OCI-LY1 (cell line): ENCODE results near the gene SRPRB.
A peak's percentile ranks its signal among the peaks of the same experiment; 100 is the strongest.

Experiments
- H2AFZ ChIP-seq: fragments of 200-600 bp; sonication (generic), shearing (Covaris generic); 2 replicates; pipeline ENCODE4 v1.6.0; 2014; ENCODE audit warnings: antibody characterized with exemption, mild to moderate bottlenecking, low read length
- H3F3A ChIP-seq: fragments of 200-600 bp; sonication (generic), shearing (Covaris generic); 2 replicates; pipeline ENCODE4 v1.6.0; 2014; ENCODE audit warnings: mild to moderate bottlenecking, antibody characterized with exemption, low read length, moderate library complexity; ENCODE audit not compliant: insufficient read depth
- H3K27ac ChIP-seq: fragments of 200-600 bp; sonication (generic); 2 replicates; pipeline ENCODE4 v1.5.1; 2014; ENCODE audit warnings: low read length, mixed run types, mild to moderate bottlenecking, low read depth; ENCODE audit not compliant: poor library complexity, severe bottlenecking
- H3K27me3 ChIP-seq: fragments of 200-600 bp; sonication (generic); 2 replicates; pipeline ENCODE4 v1.6.0; 2014; ENCODE audit warnings: antibody characterized with exemption, mild to moderate bottlenecking, low read length, moderate library complexity; ENCODE audit not compliant: insufficient read depth
- H3K36me3 ChIP-seq: fragments of 200-600 bp; sonication (generic); 2 replicates; pipeline ENCODE4 v1.6.1; 2014; ENCODE audit warnings: mild to moderate bottlenecking, antibody characterized with exemption, low read length, moderate library complexity, mixed read lengths; ENCODE audit not compliant: insufficient read depth
- H3K4me1 ChIP-seq: fragments of 200-600 bp; sonication (generic); 2 replicates; pipeline ENCODE4 v1.5.1; 2014; ENCODE audit warnings: mild to moderate bottlenecking, low read length, moderate library complexity; ENCODE audit not compliant: insufficient read depth, severe bottlenecking
- H3K4me2 ChIP-seq: fragments of 200-600 bp; sonication (generic), shearing (Covaris generic); 2 replicates; pipeline ENCODE4 v1.6.1; 2014; ENCODE audit warnings: low read length
- H3K4me3 ChIP-seq: fragments of 200-600 bp; sonication (generic); 2 replicates; pipeline ENCODE4 v1.5.1; 2014; ENCODE audit warnings: low read length, low read depth, mild to moderate bottlenecking, mixed read lengths; ENCODE audit not compliant: poor library complexity, severe bottlenecking
- H3K79me2 ChIP-seq: fragments of 200-600 bp; shearing (Covaris generic); 2 replicates; pipeline ENCODE4 v1.6.1; 2016; ENCODE audit warnings: mixed run types, low read length, mixed read lengths; ENCODE audit not compliant: insufficient read depth
- H3K9ac ChIP-seq: fragments of 200-600 bp; sonication (generic), shearing (Covaris generic); 2 replicates; pipeline ENCODE4 v1.6.1; 2014; ENCODE audit warnings: mild to moderate bottlenecking, low read length, mixed read lengths
- H3K9me2 ChIP-seq: fragments of 200-600 bp; sonication (generic), shearing (Covaris generic); 2 replicates; pipeline ENCODE4 v1.6.1; 2014; ENCODE audit warnings: low read depth, mild to moderate bottlenecking, low read length, mixed read lengths
- H3K9me3 ChIP-seq: fragments of 200-600 bp; shearing (Covaris generic); 2 replicates; pipeline ENCODE4 v1.6.1; 2014; ENCODE audit warnings: low read length, mixed read lengths
- H4K20me1 ChIP-seq: fragments of 200-600 bp; sonication (generic), shearing (Covaris generic); 2 replicates; pipeline ENCODE4 v1.6.0; 2016; ENCODE audit warnings: mild to moderate bottlenecking, low read length; ENCODE audit not compliant: insufficient read depth
- EZH2 ChIP-seq: fragments of 200-600 bp; sonication (generic), shearing (Covaris generic); IDR thresholded peaks from 2 replicates; pipeline ENCODE4 v1.8.0; 2017; ENCODE audit warnings: borderline replicate concordance, mixed run types, mild to moderate bottlenecking, antibody characterized with exemption, low read length, moderate library complexity, mixed read lengths
- TF ChIP-seq, protein P1 (sequence below): fragments of 200-600 bp; sonication (generic), shearing (Covaris generic); IDR thresholded peaks from 2 replicates; pipeline ENCODE4 v1.5.1; 2017; ENCODE audit warnings: mild to moderate bottlenecking, antibody characterized with exemption, low read length, moderate library complexity, mixed read lengths

The SRPRB gene

DNA sequence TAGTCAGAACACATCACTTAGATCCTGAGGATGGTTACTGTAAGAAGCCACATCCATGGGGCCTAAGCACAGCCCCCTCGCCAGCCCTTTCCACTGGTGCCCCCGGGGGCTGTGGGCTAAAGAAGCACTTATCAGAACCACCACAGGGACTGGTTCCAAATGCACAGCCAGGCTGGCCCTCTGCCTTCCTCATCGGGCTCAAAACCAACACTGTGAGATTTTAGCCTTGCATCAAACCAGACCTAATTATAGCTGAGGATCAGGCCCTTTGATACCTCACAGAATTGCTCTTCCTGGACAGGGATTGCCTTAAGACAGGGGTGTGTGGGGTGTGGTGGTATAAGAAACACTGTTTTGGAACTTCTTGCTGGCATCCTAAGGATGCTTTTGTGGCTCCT, 23.7 kb downstream of the SRPRB start:
- no peak overlapping the region for H3K27ac ChIP-seq

DNA sequence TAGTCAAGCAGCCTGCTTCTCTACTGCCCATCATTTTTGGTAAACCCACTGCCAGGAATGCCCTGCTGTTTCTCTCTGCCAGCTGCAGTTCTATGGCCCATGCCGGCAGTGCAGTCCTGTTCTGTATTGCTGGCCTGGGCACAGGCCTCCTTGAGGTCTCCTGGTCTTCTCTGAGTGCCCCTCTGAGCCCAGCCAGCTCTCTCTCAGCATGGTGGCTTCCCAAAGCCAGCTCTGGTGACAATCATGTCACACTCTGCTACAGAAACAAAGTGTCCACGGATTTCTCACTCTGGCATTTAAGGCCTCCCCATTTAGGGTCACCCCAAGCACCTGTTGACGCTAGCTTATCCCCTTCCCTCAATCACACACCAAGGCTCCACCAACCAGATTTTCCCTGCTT, 24.5 kb downstream of the SRPRB start:
- Histone ChIP-seq H3K9me2 (no peaks in the 10 kb centered on the region), H3K9me3 (no peaks in the 10 kb centered on the region), H3K9ac (no peak overlapping the region), H3K36me3 (no peaks in the 10 kb centered on the region; the same call in 1 of the 2 replicates), H3K4me1 (no peaks in the 10 kb centered on the region), H4K20me1 (no peaks in the 10 kb centered on the region), H3K27ac (no peak overlapping the region), H2AFZ (no peak overlapping the region), H3K27me3 (0 out of 2 replicates have a peak, but pooled peaks cover 9% of the 10 kb centered on the region), H3F3A (no peaks in the 10 kb centered on the region), H3K4me3 (no peak overlapping the region), H3K4me2 (no peak overlapping the region), H3K79me2 (no peaks in the 10 kb centered on the region)
- no peak for TF ChIP-seq EZH2
- TF ChIP-seq, protein P1, sequence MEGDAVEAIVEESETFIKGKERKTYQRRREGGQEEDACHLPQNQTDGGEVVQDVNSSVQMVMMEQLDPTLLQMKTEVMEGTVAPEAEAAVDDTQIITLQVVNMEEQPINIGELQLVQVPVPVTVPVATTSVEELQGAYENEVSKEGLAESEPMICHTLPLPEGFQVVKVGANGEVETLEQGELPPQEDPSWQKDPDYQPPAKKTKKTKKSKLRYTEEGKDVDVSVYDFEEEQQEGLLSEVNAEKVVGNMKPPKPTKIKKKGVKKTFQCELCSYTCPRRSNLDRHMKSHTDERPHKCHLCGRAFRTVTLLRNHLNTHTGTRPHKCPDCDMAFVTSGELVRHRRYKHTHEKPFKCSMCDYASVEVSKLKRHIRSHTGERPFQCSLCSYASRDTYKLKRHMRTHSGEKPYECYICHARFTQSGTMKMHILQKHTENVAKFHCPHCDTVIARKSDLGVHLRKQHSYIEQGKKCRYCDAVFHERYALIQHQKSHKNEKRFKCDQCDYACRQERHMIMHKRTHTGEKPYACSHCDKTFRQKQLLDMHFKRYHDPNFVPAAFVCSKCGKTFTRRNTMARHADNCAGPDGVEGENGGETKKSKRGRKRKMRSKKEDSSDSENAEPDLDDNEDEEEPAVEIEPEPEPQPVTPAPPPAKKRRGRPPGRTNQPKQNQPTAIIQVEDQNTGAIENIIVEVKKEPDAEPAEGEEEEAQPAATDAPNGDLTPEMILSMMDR = no peak

More for the DNA sequence above, 23.7 kb downstream of the SRPRB start:
- H3K4me1 ChIP-seq = no peaks in the 10 kb centered on the region
- H3K4me2 ChIP-seq = no peak overlapping the region
- H3K27me3 ChIP-seq = 0 out of 2 replicates have a peak, but pooled peaks cover 9% of the 10 kb centered on the region
- H3F3A ChIP-seq = no peaks in the 10 kb centered on the region
- no peak overlapping the region for H3K9ac ChIP-seq
- no peaks in the 10 kb centered on the region for H3K9me2 ChIP-seq
- TF ChIP-seq, protein P1 = no peak
- no peak for TF ChIP-seq EZH2
- H3K36me3 ChIP-seq = peaks cover 5% of the 10 kb centered on the region
- H4K20me1 ChIP-seq = no peaks in the 10 kb centered on the region
- H3K79me2 ChIP-seq = no peaks in the 10 kb centered on the region
- H3K4me3 ChIP-seq = no peak overlapping the region
- no peaks in the 10 kb centered on the region for H3K9me3 ChIP-seq
- no peak overlapping the region for H2AFZ ChIP-seq

DNA sequence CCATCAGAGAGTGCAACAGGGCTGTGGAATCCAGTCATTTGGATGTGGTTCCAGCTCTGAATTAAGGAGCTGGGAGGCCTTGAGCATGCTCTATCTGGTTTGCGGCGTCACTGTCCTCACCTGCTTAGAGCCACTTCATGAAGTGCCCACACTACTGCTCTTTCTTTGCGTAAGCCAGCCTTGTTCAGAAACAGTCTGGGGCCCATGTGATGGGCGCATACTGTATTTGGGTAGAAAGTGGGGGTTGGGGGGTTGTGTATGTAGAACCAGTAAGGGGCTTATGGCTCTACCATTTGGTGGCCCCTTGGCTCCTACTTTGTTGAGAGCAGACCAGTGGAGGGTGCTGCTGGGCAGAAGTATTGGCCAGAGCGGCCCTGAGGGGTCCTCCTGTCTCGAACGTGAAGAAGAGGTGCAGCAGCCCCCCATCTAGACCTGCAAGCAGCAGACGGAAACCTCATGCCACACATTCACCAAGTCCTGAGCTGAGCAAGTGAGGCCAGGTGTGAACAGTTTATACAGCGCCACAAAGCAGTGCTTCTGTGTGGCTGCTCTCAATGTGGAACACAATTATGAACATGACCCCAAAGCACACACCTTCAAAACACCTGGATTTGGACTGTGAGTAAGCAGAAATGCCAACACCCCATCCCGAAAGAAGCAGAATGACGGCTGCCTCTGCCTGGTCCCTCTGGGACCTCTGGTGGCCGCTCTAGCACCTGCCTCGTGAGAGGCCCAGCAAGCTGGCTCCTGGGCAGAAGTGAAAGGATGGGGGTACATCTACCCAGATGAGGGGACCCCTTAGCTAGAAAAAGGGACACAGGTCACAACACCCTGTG, 26.6 kb downstream of the SRPRB start:
- Histone ChIP-seq H3K27me3 (0 out of 2 replicates have a peak, but pooled peaks cover 9% of the 10 kb centered on the region), H4K20me1 (no peaks in the 10 kb centered on the region), H3K4me3 (no peak overlapping the region), H3K36me3 (no peaks in the 10 kb centered on the region), H3K9me2 (no peaks in the 10 kb centered on the region), H3K9me3 (no peaks in the 10 kb centered on the region), H2AFZ (no peak overlapping the region), H3K4me1 (no peaks in the 10 kb centered on the region), H3F3A (no peaks in the 10 kb centered on the region), H3K27ac (no peak overlapping the region), H3K9ac (no peak overlapping the region), H3K79me2 (no peaks in the 10 kb centered on the region), H3K4me2 (no peak overlapping the region)
- TF ChIP-seq EZH2 = no peak
- TF ChIP-seq, protein P1 = peak; percentile 38; the same call in 1 of the 2 replicates
